Gastrocnemius medialis (tissue), 4 donors: ENCODE measurements around the gene WWP2. TPM values are rescaled to one million over a fixed set of nuclear protein-coding genes. Genes with fewer than 3 reads are reported as not detected.

Experiments
- ATAC-seq, 2 donors: fragments of 150-250 bp; one replicate each; pipeline ENCODE4 v1.9.1; 2016
- DNase-seq, 2 donors: peaks; one replicate each; pipeline ENCODE4 v3.0.0-alpha.2; 2019
- H3K27ac ChIP-seq, 4 donors: fragments of 200-600 bp; sonication (generic); 1 replicate in 1 of 4; 2 replicates in 3 of 4; pipeline ENCODE4 v1.5.1; 2016 to 2018; ENCODE audit warnings: mild to moderate bottlenecking in 2 of 4, moderate library complexity in 1 of 4
- H3K27me3 ChIP-seq, 3 donors: fragments of 200-600 bp; sonication (generic) in 2 of 3; 1 replicate in 1 of 3; 2 replicates in 2 of 3; pipeline versions ENCODE4 v1.5.1 to v1.6.0; 2016 to 2019; ENCODE audit warnings: mild to moderate bottlenecking in 1 of 3, moderate library complexity in 1 of 3
- H3K36me3 ChIP-seq, 2 donors: fragments of 200-600 bp; sonication (generic) in 1 of 2; one replicate each; pipeline ENCODE4 v1.5.1; 2017 to 2018
- H3K4me1 ChIP-seq, 2 donors: fragments of 200-600 bp; sonication (generic) in 1 of 2; one replicate each; pipeline ENCODE4 v1.5.1; 2016 to 2017; ENCODE audit warnings: mild to moderate bottlenecking in 2 of 2
- H3K4me3 ChIP-seq, 4 donors: fragments of 200-600 bp; sonication (generic) in 3 of 4; 1 replicate in 1 of 4; 2 replicates in 3 of 4; pipeline ENCODE4 v1.5.1; 2016 to 2019; ENCODE audit warnings: mild to moderate bottlenecking in 2 of 4
- H3K9me3 ChIP-seq, 3 donors: fragments of 200-600 bp; sonication (generic) in 2 of 3; 1 replicate in 1 of 3; 2 replicates in 2 of 3; pipeline ENCODE4 v1.5.1; 2016 to 2019
- POLR2A ChIP-seq, 2 donors: fragments of 450-650 bp; IDR thresholded peaks; one replicate each; pipeline ENCODE4 v1.6.1; 2017; ENCODE audit warnings: antibody characterized with exemption in 2 of 2, mild to moderate bottlenecking in 2 of 2, moderate library complexity in 2 of 2
- in situ Hi-C, 4 donors: fragments of 200-750 bp; cut with MboI; loops; one replicate each; pipeline versions ENCODE4 v1.15.0 to v1.8.0; 2017; ENCODE audit warnings: low sequenced_read_pairs in 4 of 4
- intact Hi-C: fragments of 100-400 bp; cut with DNase I; formaldehyde crosslinking; loops from one replicate; pipeline ENCODE4 v1.15.1; 2023; ENCODE audit warnings: low total_unique reads
- total RNA-seq, 4 donors: library from RNA; depleted of rRNA; stranded (reverse); fragments of >200 nt; gene quantifications; one replicate each; pipeline versions ENCODE4 v1.1.0 to v1.2.3, GENCODE V29; 2016
- TF ChIP-seq, protein P1 (sequence below), 5 experiments: fragments of 450-650 bp in 3 of 5; fragments of 200-600 bp in 2 of 5; sonication (generic) in 2 of 5; IDR thresholded peaks in 4 of 5; conservative IDR thresholded peaks in 1 of 5; 1 replicate in 4 of 5; 2 replicates in 1 of 5; pipeline ENCODE4 v1.5.1; 2016 to 2019; ENCODE audit warnings: antibody characterized with exemption in 5 of 5, mild to moderate bottlenecking in 3 of 5, moderate library complexity in 3 of 5

The WWP2 gene
- total RNA-seq, 4 donors from 2014 or later: 29.4 to 35.6 (median 31.8) TPM

DNA sequence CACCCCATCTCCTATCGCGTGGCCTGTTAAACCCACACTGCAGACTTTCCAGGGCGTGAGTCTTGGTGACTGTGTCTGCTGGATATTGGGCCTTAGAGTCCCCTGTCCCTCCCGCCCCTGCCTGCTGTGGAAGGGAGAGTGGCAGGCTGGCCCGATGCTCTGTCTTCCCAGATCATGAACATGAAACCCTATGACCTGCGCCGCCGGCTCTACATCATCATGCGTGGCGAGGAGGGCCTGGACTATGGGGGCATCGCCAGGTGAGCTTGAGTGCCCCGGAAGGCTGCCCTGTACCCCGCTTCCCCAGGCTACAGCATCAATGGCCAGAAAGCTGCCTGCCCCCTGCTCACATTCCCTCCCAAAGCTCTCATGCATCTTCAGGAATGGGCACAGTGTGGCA, 169.5 kb downstream of the WWP2 start:
- in situ Hi-C loops (loop anchor here in 3 of 4 donors (5.0 to 10.0 kb wide), 3 partner anchors 129 to 139 kb away; no protein-coding TSS in a partner anchor), intact Hi-C loops (no loop called here)

DNA sequence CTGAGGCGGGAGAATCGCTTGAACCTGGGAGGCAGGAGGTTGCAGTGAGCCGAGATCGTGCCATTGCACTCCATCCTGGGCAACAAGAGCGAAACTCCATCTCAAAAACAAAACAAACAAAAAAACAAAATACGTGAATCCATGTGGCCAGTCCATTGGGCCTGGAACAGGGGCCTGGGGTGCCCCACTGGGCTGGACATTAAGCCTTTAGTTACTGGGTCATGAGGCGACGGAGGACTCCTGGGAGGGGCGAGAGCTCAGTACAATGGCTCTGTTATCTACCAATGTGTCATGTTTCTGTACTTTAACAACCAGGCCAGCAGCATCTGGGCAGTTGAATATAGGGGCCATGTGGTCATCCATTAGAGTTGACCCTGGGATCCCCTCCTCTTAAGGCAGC, 170.1 kb downstream of the WWP2 start:
- intact Hi-C loops: no loop called here
- Histone ChIP-seq H3K27ac (no peak overlapping the region), H3K9me3 (no peaks in the 10 kb centered on the region), H3K4me1 (peaks cover 3 to 10% of the 10 kb centered on the region in 2 donors), H3K4me3 (no peak overlapping the region), H3K36me3 (peaks cover 0 to 61% of the 10 kb centered on the region in 2 donors), H3K27me3 (no peaks in the 10 kb centered on the region)
- TF ChIP-seq POLR2A (IDR thresholded peaks at IDR 0.05): no peak
- TF ChIP-seq, protein P1, sequence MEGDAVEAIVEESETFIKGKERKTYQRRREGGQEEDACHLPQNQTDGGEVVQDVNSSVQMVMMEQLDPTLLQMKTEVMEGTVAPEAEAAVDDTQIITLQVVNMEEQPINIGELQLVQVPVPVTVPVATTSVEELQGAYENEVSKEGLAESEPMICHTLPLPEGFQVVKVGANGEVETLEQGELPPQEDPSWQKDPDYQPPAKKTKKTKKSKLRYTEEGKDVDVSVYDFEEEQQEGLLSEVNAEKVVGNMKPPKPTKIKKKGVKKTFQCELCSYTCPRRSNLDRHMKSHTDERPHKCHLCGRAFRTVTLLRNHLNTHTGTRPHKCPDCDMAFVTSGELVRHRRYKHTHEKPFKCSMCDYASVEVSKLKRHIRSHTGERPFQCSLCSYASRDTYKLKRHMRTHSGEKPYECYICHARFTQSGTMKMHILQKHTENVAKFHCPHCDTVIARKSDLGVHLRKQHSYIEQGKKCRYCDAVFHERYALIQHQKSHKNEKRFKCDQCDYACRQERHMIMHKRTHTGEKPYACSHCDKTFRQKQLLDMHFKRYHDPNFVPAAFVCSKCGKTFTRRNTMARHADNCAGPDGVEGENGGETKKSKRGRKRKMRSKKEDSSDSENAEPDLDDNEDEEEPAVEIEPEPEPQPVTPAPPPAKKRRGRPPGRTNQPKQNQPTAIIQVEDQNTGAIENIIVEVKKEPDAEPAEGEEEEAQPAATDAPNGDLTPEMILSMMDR (IDR thresholded peaks at IDR 0.05 in 4 of 5, conservative IDR thresholded peaks at IDR 0.05 in 1 of 5): no peak
- DNase-seq: no peak
- in situ Hi-C loops: loop anchor here in 3 of 4 donors (5.0 to 10.0 kb wide), 3 partner anchors 130 to 140 kb away; no protein-coding TSS in a partner anchor
- ATAC-seq: no peak

More for the DNA sequence above, 169.5 kb downstream of the WWP2 start:
- DNase-seq (no peak), ATAC-seq (no peak)
- Histone ChIP-seq H3K4me1 (peaks cover 4 to 16% of the 10 kb centered on the region in 2 donors), H3K36me3 (peaks cover 0 to 55% of the 10 kb centered on the region in 2 donors), H3K4me3 (no peak overlapping the region), H3K9me3 (no peaks in the 10 kb centered on the region), H3K27ac (no peak overlapping the region), H3K27me3 (no peaks in the 10 kb centered on the region)
- TF ChIP-seq, protein P1 (IDR thresholded peaks at IDR 0.05 in 4 of 5, conservative IDR thresholded peaks at IDR 0.05 in 1 of 5): no peak

DNA sequence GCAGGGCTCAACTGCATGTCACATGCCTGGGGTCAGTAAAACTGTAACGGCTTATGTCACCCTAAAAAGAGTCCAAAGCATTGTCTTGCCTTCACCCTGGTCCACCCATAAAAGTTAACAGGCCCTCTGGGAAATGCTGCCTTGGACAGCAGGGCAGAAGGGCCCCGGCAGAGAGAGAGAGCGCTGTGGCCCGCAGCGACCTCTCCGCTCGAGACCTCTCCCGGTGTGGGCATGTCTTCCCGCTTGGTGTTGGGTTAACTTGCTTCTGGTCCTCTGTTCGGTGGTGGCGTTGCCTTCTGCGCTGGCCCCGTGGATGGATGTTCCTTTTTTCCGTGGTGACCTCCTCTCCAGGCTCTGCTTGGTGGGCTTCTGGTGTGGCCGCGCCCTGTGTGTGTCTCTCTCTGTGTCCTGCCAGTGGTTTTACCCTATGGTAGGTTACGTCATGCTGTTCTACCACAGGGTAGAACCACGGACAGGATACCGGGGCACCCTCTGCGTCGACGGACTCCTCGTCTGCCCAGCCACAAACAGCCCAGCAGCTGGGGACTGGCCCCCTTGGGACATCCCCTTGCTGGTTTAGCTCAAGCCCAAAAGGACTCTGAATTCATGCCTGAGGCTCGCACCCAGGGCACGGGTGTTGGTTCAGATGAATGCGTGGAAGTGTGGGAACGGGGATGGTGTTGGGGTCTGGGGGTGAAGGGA, 170.7 kb downstream of the WWP2 start:
- ATAC-seq (no peak), DNase-seq (no peak)
- in situ Hi-C loops (loop anchor here in 3 of 4 donors (5.0 to 10.0 kb wide), 3 partner anchors 131 to 141 kb away; no protein-coding TSS in a partner anchor), intact Hi-C loops (no loop called here)
- Histone ChIP-seq H3K36me3 (peaks cover 0 to 67% of the 10 kb centered on the region in 2 donors), H3K9me3 (no peaks in the 10 kb centered on the region), H3K27ac (no peak overlapping the region), H3K4me1 (peaks cover 0 to 3% of the 10 kb centered on the region in 2 donors), H3K4me3 (no peak overlapping the region), H3K27me3 (no peaks in the 10 kb centered on the region)
- no peak for TF ChIP-seq POLR2A (IDR thresholded peaks at IDR 0.05)
- TF ChIP-seq, protein P1 (IDR thresholded peaks at IDR 0.05 in 4 of 5, conservative IDR thresholded peaks at IDR 0.05 in 1 of 5): no peak

DNA sequence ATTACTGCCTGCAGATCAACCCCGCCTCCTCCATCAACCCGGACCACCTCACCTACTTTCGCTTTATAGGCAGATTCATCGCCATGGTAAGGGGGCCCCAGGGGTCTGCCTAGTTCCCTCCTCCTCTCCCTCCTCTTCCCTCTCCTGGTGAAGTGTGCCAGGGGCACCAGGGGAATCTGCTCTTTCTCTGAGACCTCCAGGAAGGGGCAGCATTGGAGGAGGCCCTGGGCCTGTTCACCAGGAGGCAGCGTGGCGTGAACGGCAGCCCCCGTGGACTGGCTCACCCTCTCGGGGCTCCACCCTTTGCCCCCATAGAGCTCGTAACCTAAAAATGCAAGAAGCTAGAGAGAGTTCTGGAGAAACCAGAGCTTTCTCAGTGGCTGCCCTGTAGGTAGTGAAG, 171.9 kb downstream of the WWP2 start:
- H3K27ac ChIP-seq: no peak overlapping the region
- H3K36me3 ChIP-seq: peaks cover 0 to 77% of the 10 kb centered on the region in 2 donors
- intact Hi-C loops: no loop called here

More for the DNA sequence above, 171.9 kb downstream of the WWP2 start:
- Histone ChIP-seq H3K9me3 (no peaks in the 10 kb centered on the region), H3K4me3 (no peak overlapping the region), H3K27me3 (no peaks in the 10 kb centered on the region), H3K4me1 (no peaks in the 10 kb centered on the region)
- DNase-seq (no peak), ATAC-seq (no peak)
- in situ Hi-C loops: loop anchor here in 3 of 4 donors (5.0 to 10.0 kb wide), 3 partner anchors 132 to 142 kb away; no protein-coding TSS in a partner anchor
- no peak for TF ChIP-seq POLR2A (IDR thresholded peaks at IDR 0.05)
- TF ChIP-seq, protein P1 (IDR thresholded peaks at IDR 0.05 in 4 of 5, conservative IDR thresholded peaks at IDR 0.05 in 1 of 5): no peak
